Type B pancreatic cell (in vitro differentiated cells): ENCODE measurements around the gene HSD11B1L. TPM values are rescaled to one million over a fixed set of nuclear protein-coding genes. Genes with fewer than 3 reads are reported as not detected.
"Not testable (repeated sequence)": the region's sequence is repeated elsewhere in the genome, so short reads cannot be mapped to it uniquely, and the experiment has no call there.

ENCODE experiments used
- DNase-seq: peaks from one replicate; pipeline ENCODE4 v3.0.0; 2021; ENCODE audit warnings: mixed read lengths; ENCODE audit not compliant: unreplicated experiment; ENCODE audit errors: extremely low spot score
- H3K27ac Mint-ChIP-seq: 2 replicates; pipeline ENCODE4 v1.8.0; 2021; ENCODE audit warnings: mild to moderate bottlenecking, mixed read lengths
- H3K27me3 Mint-ChIP-seq: 2 replicates; pipeline ENCODE4 v1.8.0; 2021; ENCODE audit warnings: mixed read lengths
- H3K36me3 Mint-ChIP-seq: 2 replicates; pipeline ENCODE4 v1.8.0; 2021; ENCODE audit warnings: mixed read lengths
- H3K4me1 Mint-ChIP-seq: one replicate; pipeline ENCODE4 v1.8.0; 2021; ENCODE audit warnings: mixed read lengths; ENCODE audit not compliant: unreplicated experiment
- H3K4me3 Mint-ChIP-seq: 2 replicates; pipeline ENCODE4 v1.8.0; 2021; ENCODE audit warnings: mild to moderate bottlenecking, mixed read lengths
- H3K9me3 Mint-ChIP-seq: 2 replicates; pipeline ENCODE4 v1.8.0; 2021; ENCODE audit warnings: mixed read lengths
- CTCF ChIP-seq: fragments of 200-600 bp; sonication (generic); conservative IDR thresholded peaks from 2 replicates; pipeline ENCODE4 v1.5.0; 2021; ENCODE audit warnings: antibody characterized with exemption, mild to moderate bottlenecking
- total RNA-seq: library from RNA; stranded (reverse); gene quantifications from 2 replicates; pipeline ENCODE4 v1.2.1, GENCODE V29; 2021; ENCODE audit warnings: low replicate concordance

Gene HSD11B1L
- total RNA-seq, 1 donor from 2014 or later = 11.0 TPM

GRCh38 chr19:5727453-5728050 lies 46.7 kb downstream of the HSD11B1L start:
- no peak overlapping the region for H3K4me3 Mint-ChIP-seq
- H3K4me1 Mint-ChIP-seq = no peaks in the 10 kb centered on the region
- no peaks in the 10 kb centered on the region for H3K36me3 Mint-ChIP-seq
- no peak overlapping the region for H3K27ac Mint-ChIP-seq
- no peak for TF ChIP-seq CTCF
- peaks cover 3% of the 10 kb centered on the region for H3K27me3 Mint-ChIP-seq
- no peaks in the 10 kb centered on the region for H3K9me3 Mint-ChIP-seq
- DNase-seq = no peak

GRCh38 chr19:5733172-5733571 lies 52.3 kb downstream of the HSD11B1L start:
- not testable (repeated sequence) for DNase-seq, H3K27ac Mint-ChIP-seq, H3K4me1 Mint-ChIP-seq, H3K9me3 Mint-ChIP-seq, H3K4me3 Mint-ChIP-seq, H3K27me3 Mint-ChIP-seq, H3K36me3 Mint-ChIP-seq

Other genes starting within 250 kb of the HSD11B1L start
- not detected in 2 replicates for gene ZNRF4, start 225.6 kb upstream of the HSD11B1L start, total RNA-seq
- 9.0 and 52.4 TPM in 2 replicates for gene TINCR, start 113.1 kb upstream of the HSD11B1L start, total RNA-seq
- gene SAFB2, start 58.3 kb upstream of the HSD11B1L start, total RNA-seq = 60.9 and 93.4 TPM in 2 replicates
- gene SAFB, start 57.9 kb upstream of the HSD11B1L start, total RNA-seq = 103 and 127 TPM in 2 replicates
- gene MICOS13, start 511 bp upstream of the HSD11B1L start, total RNA-seq = 42.2 and 50.0 TPM in 2 replicates
- gene RPL36, start 9.3 kb downstream of the HSD11B1L start, total RNA-seq = 1,016 and 1,024 TPM in 2 replicates
- gene LONP1, start 39.1 kb downstream of the HSD11B1L start, total RNA-seq = 68.0 and 74.0 TPM in 2 replicates
- 0.41 TPM in 1 of 2 replicates, not detected in the other for gene CATSPERD, start 39.6 kb downstream of the HSD11B1L start, total RNA-seq
- gene PRR22, start 103.7 kb downstream of the HSD11B1L start, total RNA-seq = 3.3 and 5.2 TPM in 2 replicates
- gene DUS3L, start 110.1 kb downstream of the HSD11B1L start, total RNA-seq = 38.6 and 45.0 TPM in 2 replicates
- gene NRTN, start 124.0 kb downstream of the HSD11B1L start, total RNA-seq = 2.8 and 5.4 TPM in 2 replicates
- 0.87 and 1.4 TPM in 2 replicates for gene FUT6, start 158.7 kb downstream of the HSD11B1L start, total RNA-seq
- 6.6 and 16.3 TPM in 2 replicates for gene FUT3, start 170.4 kb downstream of the HSD11B1L start, total RNA-seq
- gene FUT5, start 189.5 kb downstream of the HSD11B1L start, total RNA-seq = 0.17 TPM in 1 of 2 replicates, not detected in the other
- gene NDUFA11, start 222.8 kb downstream of the HSD11B1L start, total RNA-seq = 253 and 265 TPM in 2 replicates
- 7.1 and 7.4 TPM in 2 replicates for gene VMAC, start 223.8 kb downstream of the HSD11B1L start, total RNA-seq
- 13.9 and 14.1 TPM in 2 replicates for gene CAPS, start 233.2 kb downstream of the HSD11B1L start, total RNA-seq